NCI-H82 treated with DMSO at 0.1 percent for 48 hours (cell line): Measurements from ENCODE around the gene BTBD19.

Experiments used
- DNase-seq: peaks from one replicate; lab custom pipeline; 2025; ENCODE audit not compliant: unreplicated experiment; lab: John Stamatoyannopoulos, UW

Gene BTBD19

DNA sequence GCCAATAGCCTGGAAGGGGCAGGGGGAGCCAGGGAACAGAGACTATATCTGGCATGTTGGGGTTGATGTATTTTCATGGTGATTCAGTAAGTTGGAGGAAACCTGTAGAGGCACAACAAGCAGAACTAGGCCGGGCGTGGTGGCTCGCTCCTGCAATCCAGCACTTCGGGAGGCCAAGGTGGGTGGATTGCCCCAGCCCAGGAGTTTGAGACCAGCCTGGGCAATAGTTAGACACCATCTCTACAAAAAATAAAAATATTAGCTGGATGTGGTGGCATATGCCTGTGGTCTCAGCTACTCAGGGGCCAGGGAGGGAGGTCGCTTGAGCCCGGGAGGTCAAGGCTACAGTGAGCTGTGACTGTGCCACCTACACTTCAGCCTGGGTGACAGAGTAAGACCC, 44.9 kb downstream of the BTBD19 start:
- no peak for DNase-seq

GRCh38 chr1:44854970-44855369, 46.6 kb downstream of the BTBD19 start:
- no peak for DNase-seq

DNA sequence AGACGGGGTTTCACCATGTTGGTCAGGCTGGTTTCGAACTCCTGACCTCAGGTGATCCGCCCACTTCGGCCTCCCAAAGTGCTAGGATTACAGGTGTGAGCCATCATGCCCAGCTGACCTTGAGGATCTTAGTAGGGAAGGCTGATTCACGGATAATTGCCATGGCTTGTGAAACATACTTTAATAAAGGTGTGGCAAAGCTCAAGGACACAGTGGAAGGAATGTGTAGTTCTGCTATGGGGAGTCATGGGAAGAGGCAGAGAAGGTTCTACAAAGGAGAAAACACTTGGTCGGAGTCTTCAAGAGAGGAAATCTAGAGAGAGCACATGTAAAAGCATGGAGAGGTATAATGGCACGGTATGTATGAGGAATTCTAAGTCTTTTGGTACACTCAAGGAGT, 47.4 kb downstream of the BTBD19 start:
- DNase-seq: no peak

DNA sequence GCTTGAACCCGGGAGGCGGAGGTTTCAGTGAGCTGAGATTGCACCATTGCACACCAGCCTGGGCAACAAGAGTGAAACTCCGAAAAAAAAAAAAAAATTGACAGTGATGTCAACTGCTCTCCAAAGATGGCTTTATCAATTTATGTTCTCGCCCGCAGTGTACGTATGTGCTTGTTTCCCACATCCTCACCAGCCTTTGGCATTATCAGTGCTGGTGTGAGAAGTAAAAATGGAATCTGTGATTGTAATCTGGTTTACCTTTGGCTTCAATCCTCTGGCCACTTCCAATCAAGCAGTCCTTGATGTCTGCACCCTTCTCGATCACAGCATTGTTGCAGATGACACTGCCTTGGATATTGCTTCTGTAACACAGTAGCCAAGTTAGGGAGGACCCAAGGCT, 49.1 kb downstream of the BTBD19 start:
- no peak for DNase-seq

GRCh38 chr1:44860331-44860730, 52.0 kb downstream of the BTBD19 start:
- no peak for DNase-seq

DNA sequence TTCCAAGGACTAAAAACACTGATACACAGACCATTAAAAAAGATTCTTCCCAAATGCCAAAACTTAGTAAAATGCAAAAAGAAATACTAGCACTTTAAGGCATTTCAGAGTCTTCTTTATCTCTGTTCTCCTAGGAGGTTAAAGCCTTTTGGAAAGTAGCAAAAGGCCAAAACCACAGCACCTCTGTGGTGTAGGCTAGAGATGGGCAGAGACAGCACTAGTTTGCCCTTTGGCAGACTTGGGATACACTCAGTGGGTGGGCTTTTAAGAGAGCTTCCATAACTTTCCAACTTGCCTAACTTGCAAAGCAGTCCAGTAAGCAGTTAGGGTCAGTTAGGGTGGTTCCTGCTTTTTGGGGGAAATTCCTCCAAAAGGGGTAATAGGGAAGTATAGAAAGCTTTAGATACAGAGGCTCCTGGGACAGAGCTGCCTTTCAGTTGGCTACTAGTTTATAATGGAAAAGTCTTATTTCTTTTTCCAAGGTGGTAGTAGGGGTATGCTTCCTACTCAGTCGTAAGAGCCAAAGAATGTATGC, 52.6 kb downstream of the BTBD19 start:
- DNase-seq: no peak

- DNase-seq: no peak
Observed at GRCh38 chr1:44862829-44863401, 54.6 kb downstream of the BTBD19 start.
